Loucy (cell line): ENCODE data around the gene GAPDHS.

Experiments used
- H2AFZ ChIP-seq: fragments of 200-600 bp; sonication (generic); 2 replicates; pipeline ENCODE4 v1.6.0; 2016; ENCODE audit warnings: antibody characterized with exemption, mild to moderate bottlenecking, low read length, moderate library complexity
- H3F3A ChIP-seq: fragments of 200-600 bp; 2 replicates; pipeline ENCODE4 v1.6.0; 2016; ENCODE audit warnings: antibody characterized with exemption, low read depth, mild to moderate bottlenecking
- H3K27me3 ChIP-seq: fragments of 200-600 bp; sonication (generic); 2 replicates; pipeline ENCODE4 v1.6.1; 2014; ENCODE audit warnings: low read length, mild to moderate bottlenecking; ENCODE audit not compliant: insufficient read depth, poor library complexity, severe bottlenecking
- H3K36me3 ChIP-seq: fragments of 200-600 bp; sonication (generic); 2 replicates; pipeline ENCODE4 v1.6.1; 2016; ENCODE audit warnings: low read length; ENCODE audit not compliant: insufficient read depth
- H3K4me1 ChIP-seq: fragments of 200-600 bp; sonication (generic); 2 replicates; pipeline ENCODE4 v1.5.1; 2014; ENCODE audit warnings: low read length, mild to moderate bottlenecking; ENCODE audit not compliant: insufficient read depth, poor library complexity, severe bottlenecking
- H3K4me2 ChIP-seq: fragments of 200-600 bp; sonication (generic); 2 replicates; pipeline ENCODE4 v1.6.0; 2014; ENCODE audit warnings: antibody characterized with exemption, low read length, low read depth, mild to moderate bottlenecking; ENCODE audit not compliant: poor library complexity, severe bottlenecking
- H3K4me3 ChIP-seq: fragments of 200-600 bp; sonication (generic); 2 replicates; pipeline ENCODE4 v1.5.1; 2014; ENCODE audit warnings: low read length, mild to moderate bottlenecking, mixed read lengths; ENCODE audit not compliant: poor library complexity, severe bottlenecking
- H3K79me2 ChIP-seq: fragments of 200-600 bp; sonication (generic); 2 replicates; pipeline ENCODE4 v1.6.1; 2014; ENCODE audit warnings: low read length; ENCODE audit not compliant: insufficient read depth
- H3K9ac ChIP-seq: fragments of 200-600 bp; sonication (generic); 2 replicates; pipeline ENCODE4 v1.6.0; 2014; ENCODE audit warnings: mild to moderate bottlenecking, low read depth, low read length, moderate library complexity; ENCODE audit not compliant: poor library complexity, severe bottlenecking
- H3K9me2 ChIP-seq: fragments of 200-600 bp; sonication (generic); replicated peaks from 2 replicates; pipeline ENCODE4 v1.6.1; 2016; ENCODE audit warnings: low read depth, low read length, mixed read lengths
- H3K9me3 ChIP-seq: fragments of 200-600 bp; sonication (generic); 2 replicates; pipeline ENCODE4 v1.6.1; 2014; ENCODE audit warnings: mild to moderate bottlenecking, antibody characterized with exemption, low read length, low read depth; ENCODE audit not compliant: insufficient read depth
- H4K20me1 ChIP-seq: fragments of 200-600 bp; sonication (generic); 2 replicates; pipeline ENCODE4 v1.6.0; 2014; ENCODE audit warnings: antibody characterized with exemption, low read length, mild to moderate bottlenecking; ENCODE audit not compliant: insufficient read depth, poor library complexity, severe bottlenecking
- EZH2phosphoT487 ChIP-seq: fragments of 200-600 bp; IDR thresholded peaks from 2 replicates; pipeline ENCODE4 v1.6.1; 2018; ENCODE audit warnings: antibody characterized with exemption, mild to moderate bottlenecking, moderate library complexity, borderline replicate concordance
- TF ChIP-seq, protein P1 (sequence below): fragments of 200-600 bp; sonication (generic); conservative IDR thresholded peaks from 2 replicates; pipeline ENCODE4 v1.5.1; 2014; ENCODE audit warnings: mild to moderate bottlenecking, antibody characterized with exemption, low read length

GAPDHS gene

GRCh38 chr19:35524181-35524837, 8.9 kb upstream of the GAPDHS start:
- H3K4me1 ChIP-seq: no peaks in the 10 kb centered on the region
- H3K9ac ChIP-seq: no peak overlapping the region
- H3F3A ChIP-seq: no peaks in the 10 kb centered on the region
- H3K36me3 ChIP-seq: no peaks in the 10 kb centered on the region
- no peaks in the 10 kb centered on the region for H3K9me2 ChIP-seq
- H3K9me3 ChIP-seq: no peaks in the 10 kb centered on the region
- H4K20me1 ChIP-seq: no peaks in the 10 kb centered on the region
- no peaks in the 10 kb centered on the region for H3K27me3 ChIP-seq
- H2AFZ ChIP-seq: no peak overlapping the region
- H3K4me2 ChIP-seq: no peak overlapping the region
- H3K79me2 ChIP-seq: no peaks in the 10 kb centered on the region
- TF ChIP-seq EZH2phosphoT487: no peak
- TF ChIP-seq, protein P1, sequence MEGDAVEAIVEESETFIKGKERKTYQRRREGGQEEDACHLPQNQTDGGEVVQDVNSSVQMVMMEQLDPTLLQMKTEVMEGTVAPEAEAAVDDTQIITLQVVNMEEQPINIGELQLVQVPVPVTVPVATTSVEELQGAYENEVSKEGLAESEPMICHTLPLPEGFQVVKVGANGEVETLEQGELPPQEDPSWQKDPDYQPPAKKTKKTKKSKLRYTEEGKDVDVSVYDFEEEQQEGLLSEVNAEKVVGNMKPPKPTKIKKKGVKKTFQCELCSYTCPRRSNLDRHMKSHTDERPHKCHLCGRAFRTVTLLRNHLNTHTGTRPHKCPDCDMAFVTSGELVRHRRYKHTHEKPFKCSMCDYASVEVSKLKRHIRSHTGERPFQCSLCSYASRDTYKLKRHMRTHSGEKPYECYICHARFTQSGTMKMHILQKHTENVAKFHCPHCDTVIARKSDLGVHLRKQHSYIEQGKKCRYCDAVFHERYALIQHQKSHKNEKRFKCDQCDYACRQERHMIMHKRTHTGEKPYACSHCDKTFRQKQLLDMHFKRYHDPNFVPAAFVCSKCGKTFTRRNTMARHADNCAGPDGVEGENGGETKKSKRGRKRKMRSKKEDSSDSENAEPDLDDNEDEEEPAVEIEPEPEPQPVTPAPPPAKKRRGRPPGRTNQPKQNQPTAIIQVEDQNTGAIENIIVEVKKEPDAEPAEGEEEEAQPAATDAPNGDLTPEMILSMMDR: no peak
- no peak overlapping the region for H3K4me3 ChIP-seq

DNA sequence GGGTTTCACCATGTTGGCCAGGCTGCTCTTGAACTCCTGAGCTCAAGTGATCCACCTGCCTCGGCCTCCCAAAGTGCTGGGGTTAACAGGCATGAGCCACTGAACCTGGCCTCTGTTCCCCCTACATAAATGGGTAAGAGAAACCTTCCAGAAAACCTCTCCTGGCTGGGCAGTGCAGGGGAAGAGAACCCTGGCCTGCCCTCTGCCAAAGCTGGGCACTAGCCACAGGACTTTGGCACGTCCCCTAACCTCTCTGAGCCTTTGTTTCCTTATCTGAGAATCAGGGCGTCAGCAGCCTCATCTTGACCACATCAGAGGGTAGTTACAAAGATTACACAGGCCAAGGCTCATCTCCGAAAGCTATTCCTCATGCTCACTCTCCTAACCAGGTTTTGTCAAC, 7.4 kb upstream of the GAPDHS start:
- no peaks in the 10 kb centered on the region for H3K36me3 ChIP-seq
- H3F3A ChIP-seq: no peaks in the 10 kb centered on the region
- no peak overlapping the region for H2AFZ ChIP-seq
- H3K9me3 ChIP-seq: no peaks in the 10 kb centered on the region
- no peak overlapping the region for H3K4me2 ChIP-seq
- H3K79me2 ChIP-seq: no peaks in the 10 kb centered on the region
- H4K20me1 ChIP-seq: no peaks in the 10 kb centered on the region
- H3K4me1 ChIP-seq: no peaks in the 10 kb centered on the region
- no peak overlapping the region for H3K9ac ChIP-seq
- no peak overlapping the region for H3K4me3 ChIP-seq
- no peaks in the 10 kb centered on the region for H3K27me3 ChIP-seq
- TF ChIP-seq EZH2phosphoT487: no peak
- TF ChIP-seq, protein P1: no peak
- H3K9me2 ChIP-seq: no peaks in the 10 kb centered on the region

DNA sequence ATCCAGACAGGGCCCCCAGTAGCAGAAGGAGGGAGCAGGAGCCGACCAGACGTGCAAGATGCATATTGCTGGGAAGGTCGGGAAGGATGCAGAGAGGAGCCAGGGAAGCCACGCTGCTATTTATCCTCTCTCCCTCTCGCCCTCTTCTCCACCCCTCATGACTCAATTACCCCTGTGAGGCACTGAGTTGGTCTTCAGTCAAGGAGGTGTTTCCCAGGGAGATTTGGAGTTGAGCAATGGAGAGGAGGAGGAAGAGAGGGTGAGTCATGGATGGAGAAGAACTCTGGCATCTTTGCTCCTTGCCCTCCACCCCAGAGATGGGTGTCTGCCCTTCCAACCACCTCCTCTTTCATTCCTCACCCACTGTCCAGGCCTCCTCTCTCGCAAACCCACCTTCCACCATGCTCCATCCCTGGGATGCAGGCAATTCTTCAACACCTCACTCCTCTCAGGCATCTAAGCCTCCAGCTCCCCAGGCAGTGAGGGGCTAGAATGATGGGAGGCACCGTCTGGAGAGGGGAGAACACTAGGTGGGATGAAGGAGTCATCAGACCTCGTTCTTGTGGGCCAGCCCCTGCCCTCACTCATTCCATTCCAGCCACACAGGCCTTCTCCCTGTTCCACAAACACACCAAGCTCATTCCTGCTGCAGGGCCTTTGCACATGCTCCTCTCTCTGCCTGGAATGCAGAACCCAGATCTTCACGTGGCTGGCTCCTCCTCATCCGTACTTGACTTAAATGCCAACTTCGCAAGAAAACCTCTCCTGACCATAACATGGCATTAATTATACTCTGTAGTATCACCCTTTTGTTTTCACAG, 4.8 kb upstream of the GAPDHS start, which contains the start of gene SBSN:
SBSN (minus strand) TSS at position 94 of the 821 bp plus-strand sequence; CDS start at position 64, 30 bp downstream.
- no peaks in the 10 kb centered on the region for H3K4me1 ChIP-seq
- H3K9me2 ChIP-seq: no peaks in the 10 kb centered on the region
- H3K9me3 ChIP-seq: no peaks in the 10 kb centered on the region
- no peaks in the 10 kb centered on the region for H4K20me1 ChIP-seq
- H3K9ac ChIP-seq: no peak within 1 kb of the TSS
- H2AFZ ChIP-seq: no peak within 1 kb of the TSS
- no peaks in the 10 kb centered on the region for H3F3A ChIP-seq
- no peaks in the 10 kb centered on the region for H3K79me2 ChIP-seq
- TF ChIP-seq, protein P1: no peak
- no peak for TF ChIP-seq EZH2phosphoT487
- no peaks in the 10 kb centered on the region for H3K27me3 ChIP-seq
- no peaks in the 10 kb centered on the region for H3K36me3 ChIP-seq
- H3K4me3 ChIP-seq: no peak within 1 kb of the TSS
- H3K4me2 ChIP-seq: no peak within 1 kb of the TSS
